ENCODE measurements around the gene G6PC3.

- TF ChIP-seq CTCF (IDR thresholded peaks at IDR 0.05; ENCODE audit: insufficient read depth, low read length): no peak
- no peak for TF ChIP-seq POLR2AphosphoS5 (IDR thresholded peaks at IDR 0.05; ENCODE audit: low read depth)
- TF ChIP-seq REST (IDR thresholded peaks at IDR 0.05; ENCODE audit: insufficient replicate concordance, low read depth): no peak
- no peak for TF ChIP-seq GABPA (IDR thresholded peaks at IDR 0.05; ENCODE audit: low read depth)
- no peak for TF ChIP-seq SPI1 (IDR thresholded peaks at IDR 0.05; ENCODE audit: borderline replicate concordance, low read depth)
Measured at GRCh38 chr17:44044071-44044470, 26.5 kb upstream of the G6PC3 start.
